ENCODE results near the gene CEP350.
"Not testable (repeated sequence)": the region's sequence is repeated elsewhere in the genome, so short reads cannot be mapped to it uniquely, and the experiment has no call there.

CEP350 gene

GRCh38 chr1:180133688-180134087 is 179.1 kb downstream of the CEP350 start:
- DNase-seq = not testable (repeated sequence)

GRCh38 chr1:180135535-180135934 is 180.9 kb downstream of the CEP350 start:
- DNase-seq = no peak

- DNase-seq = no peak
These were observed 181.8 kb downstream of the CEP350 start for GRCh38 chr1:180136331-180136967.

- DNase-seq = no peak
These were observed 182.4 kb downstream of the CEP350 start for GRCh38 chr1:180136968-180137356.

- DNase-seq = no peak
These were observed 183.2 kb downstream of the CEP350 start for GRCh38 chr1:180137776-180138175.

GRCh38 chr1:180141381-180141934 is 186.8 kb downstream of the CEP350 start:
- DNase-seq = no peak

- no peak for DNase-seq
These were observed 188.7 kb downstream of the CEP350 start for GRCh38 chr1:180143359-180143758.

- DNase-seq = no peak
These were observed 190.2 kb downstream of the CEP350 start for GRCh38 chr1:180144659-180145357.

GRCh38 chr1:180145446-180145845 is 190.8 kb downstream of the CEP350 start:
- DNase-seq = no peak

- no peak for DNase-seq
These were observed 196.4 kb downstream of the CEP350 start for GRCh38 chr1:180150982-180151381.

GRCh38 chr1:180151508-180151907 is 196.9 kb downstream of the CEP350 start:
- no peak for DNase-seq

GRCh38 chr1:180152588-180152987 is 198.0 kb downstream of the CEP350 start:
- DNase-seq = no peak

GRCh38 chr1:180153032-180153431 is 198.4 kb downstream of the CEP350 start:
- DNase-seq = no peak

- no peak for DNase-seq
These were observed 199.4 kb downstream of the CEP350 start for GRCh38 chr1:180154003-180154324.

GRCh38 chr1:180154325-180155181 is 199.9 kb downstream of the CEP350 start, which contains the start of gene QSOX1:
QSOX1 (plus strand) TSS chr1:180154869; CDS start chr1:180154908, 39 bp downstream.
- peak; percentile 74 to 82 for DNase-seq

GRCh38 chr1:180155182-180155682 is 200.6 kb downstream of the CEP350 start:
- no peak for DNase-seq

GRCh38 chr1:180156201-180156600 is 201.6 kb downstream of the CEP350 start:
- no peak for DNase-seq

- no peak for DNase-seq
These were observed 202.1 kb downstream of the CEP350 start for GRCh38 chr1:180156631-180157091.

- DNase-seq = no peak
These were observed 202.5 kb downstream of the CEP350 start for GRCh38 chr1:180157108-180157507.

GRCh38 chr1:180157576-180158057 is 203.0 kb downstream of the CEP350 start:
- DNase-seq = peak; percentile 23 to 43

- DNase-seq = no peak
These were observed 203.8 kb downstream of the CEP350 start for GRCh38 chr1:180158149-180159147.

- no peak for DNase-seq
These were observed 205.7 kb downstream of the CEP350 start for GRCh38 chr1:180160357-180160756.

Data from NCI-H1930 (cell line).